Measurements from ENCODE around the gene ACOD1.

The ACOD1 gene

GRCh38 chr13:76976929-76977328 lies 28.6 kb downstream of the ACOD1 start:
- Histone ChIP-seq H3K4me1 (ENCODE audit: control insufficient read depth, insufficient read depth, low read length, poor library complexity, severe bottlenecking) (peaks cover 12% of the 10 kb centered on the region), H3K4me3 (ENCODE audit: insufficient read depth, low read depth, low read length, poor library complexity, severe bottlenecking) (no peak overlapping the region)

GRCh38 chr13:76980075-76980718 lies 31.9 kb downstream of the ACOD1 start:
- H3K4me1 ChIP-seq (ENCODE audit: control insufficient read depth, insufficient read depth, low read length, poor library complexity, severe bottlenecking), result peaks cover 12% of the 10 kb centered on the region
- H3K27me3 ChIP-seq (replicated peaks; ENCODE audit: control insufficient read depth, insufficient read depth, low read length, poor library complexity, severe bottlenecking), result no peaks in the 10 kb centered on the region
- H3K9me3 ChIP-seq (ENCODE audit: control insufficient read depth, low read length), result no peaks in the 10 kb centered on the region
- H3K36me3 ChIP-seq (ENCODE audit: control insufficient read depth, insufficient read depth, low read length), result no peaks in the 10 kb centered on the region
- H3K27ac ChIP-seq (ENCODE audit: insufficient read depth, low read length, poor library complexity, severe bottlenecking), result no peak overlapping the region
- DNase-seq, result peak; percentile 65 to 71 (median 68)
- H3K4me3 ChIP-seq (ENCODE audit: insufficient read depth, low read depth, low read length, poor library complexity, severe bottlenecking), result peak overlapping the region; percentile 25

More at GRCh38 chr13:76976929-76977328, 28.6 kb downstream of the ACOD1 start:
- H3K36me3 ChIP-seq (ENCODE audit: control insufficient read depth, insufficient read depth, low read length), result no peaks in the 10 kb centered on the region
- no peak overlapping the region for H3K27ac ChIP-seq (ENCODE audit: insufficient read depth, low read length, poor library complexity, severe bottlenecking)
- H3K9me3 ChIP-seq (ENCODE audit: control insufficient read depth, low read length), result no peaks in the 10 kb centered on the region
- H3K27me3 ChIP-seq (replicated peaks; ENCODE audit: control insufficient read depth, insufficient read depth, low read length, poor library complexity, severe bottlenecking), result no peaks in the 10 kb centered on the region
- DNase-seq, result no peak

GRCh38 chr13:76982061-76982460 lies 33.8 kb downstream of the ACOD1 start:
- H3K27ac ChIP-seq (ENCODE audit: insufficient read depth, low read length, poor library complexity, severe bottlenecking), result no peak overlapping the region
- no peak for DNase-seq
- H3K9me3 ChIP-seq (ENCODE audit: control insufficient read depth, low read length), result no peaks in the 10 kb centered on the region
- H3K4me1 ChIP-seq (ENCODE audit: control insufficient read depth, insufficient read depth, low read length, poor library complexity, severe bottlenecking), result peaks cover 10% of the 10 kb centered on the region
- H3K4me3 ChIP-seq (ENCODE audit: insufficient read depth, low read depth, low read length, poor library complexity, severe bottlenecking), result no peak overlapping the region
- H3K36me3 ChIP-seq (ENCODE audit: control insufficient read depth, insufficient read depth, low read length), result no peaks in the 10 kb centered on the region
- H3K27me3 ChIP-seq (replicated peaks; ENCODE audit: control insufficient read depth, insufficient read depth, low read length, poor library complexity, severe bottlenecking), result no peaks in the 10 kb centered on the region

GRCh38 chr13:76983676-76984075 lies 35.4 kb downstream of the ACOD1 start:
- H3K9me3 ChIP-seq (ENCODE audit: control insufficient read depth, low read length), result no peaks in the 10 kb centered on the region
- peaks cover 6% of the 10 kb centered on the region for H3K4me1 ChIP-seq (ENCODE audit: control insufficient read depth, insufficient read depth, low read length, poor library complexity, severe bottlenecking)
- no peaks in the 10 kb centered on the region for H3K27me3 ChIP-seq (replicated peaks; ENCODE audit: control insufficient read depth, insufficient read depth, low read length, poor library complexity, severe bottlenecking)
- no peak for DNase-seq
- no peaks in the 10 kb centered on the region for H3K36me3 ChIP-seq (ENCODE audit: control insufficient read depth, insufficient read depth, low read length)
- H3K27ac ChIP-seq (ENCODE audit: insufficient read depth, low read length, poor library complexity, severe bottlenecking), result no peak overlapping the region
- no peak overlapping the region for H3K4me3 ChIP-seq (ENCODE audit: insufficient read depth, low read depth, low read length, poor library complexity, severe bottlenecking)

GRCh38 chr13:76991432-76991795 lies 43.1 kb downstream of the ACOD1 start:
- Histone ChIP-seq H3K36me3 (ENCODE audit: control insufficient read depth, insufficient read depth, low read length) (no peaks in the 10 kb centered on the region), H3K9me3 (ENCODE audit: control insufficient read depth, low read length) (no peaks in the 10 kb centered on the region), H3K4me1 (ENCODE audit: control insufficient read depth, insufficient read depth, low read length, poor library complexity, severe bottlenecking) (peaks cover 29% of the 10 kb centered on the region), H3K4me3 (ENCODE audit: insufficient read depth, low read depth, low read length, poor library complexity, severe bottlenecking) (peak overlapping the region; percentile 86), H3K27me3 (replicated peaks; ENCODE audit: control insufficient read depth, insufficient read depth, low read length, poor library complexity, severe bottlenecking) (no peaks in the 10 kb centered on the region), H3K27ac (ENCODE audit: insufficient read depth, low read length, poor library complexity, severe bottlenecking) (peak overlapping the region; percentile 96)
- peak; percentile 79 to 84 (median 81) for DNase-seq

GRCh38 chr13:76991796-76992547 lies 43.7 kb downstream of the ACOD1 start, which contains the start of gene CLN5:
Gene CLN5, plus strand, starts transcription at chr13:76992081. Its CDS starts 18 bp downstream, at chr13:76992099.
- peak within 1 kb of the TSS; percentile 86 for H3K4me3 ChIP-seq (ENCODE audit: insufficient read depth, low read depth, low read length, poor library complexity, severe bottlenecking)

GRCh38 chr13:76992548-76993001 lies 44.3 kb downstream of the ACOD1 start:
- Histone ChIP-seq H3K4me1 (ENCODE audit: control insufficient read depth, insufficient read depth, low read length, poor library complexity, severe bottlenecking) (peaks cover 29% of the 10 kb centered on the region), H3K36me3 (ENCODE audit: control insufficient read depth, insufficient read depth, low read length) (no peaks in the 10 kb centered on the region), H3K27ac (ENCODE audit: insufficient read depth, low read length, poor library complexity, severe bottlenecking) (peak overlapping the region; percentile 96), H3K27me3 (replicated peaks; ENCODE audit: control insufficient read depth, insufficient read depth, low read length, poor library complexity, severe bottlenecking) (no peaks in the 10 kb centered on the region), H3K4me3 (ENCODE audit: insufficient read depth, low read depth, low read length, poor library complexity, severe bottlenecking) (peak overlapping the region; percentile 86), H3K9me3 (ENCODE audit: control insufficient read depth, low read length) (no peaks in the 10 kb centered on the region)
- DNase-seq, result peak in 1 of 3 donors; percentile 15

More at GRCh38 chr13:76991796-76992547, 43.7 kb downstream of the ACOD1 start, which contains the start of gene CLN5:
- Histone ChIP-seq H3K27ac (ENCODE audit: insufficient read depth, low read length, poor library complexity, severe bottlenecking) (peak within 1 kb of the TSS; percentile 96), H3K27me3 (replicated peaks; ENCODE audit: control insufficient read depth, insufficient read depth, low read length, poor library complexity, severe bottlenecking) (no peaks in the 10 kb centered on the region), H3K36me3 (ENCODE audit: control insufficient read depth, insufficient read depth, low read length) (no peaks in the 10 kb centered on the region), H3K9me3 (ENCODE audit: control insufficient read depth, low read length) (no peaks in the 10 kb centered on the region), H3K4me1 (ENCODE audit: control insufficient read depth, insufficient read depth, low read length, poor library complexity, severe bottlenecking) (peaks cover 29% of the 10 kb centered on the region)
- peak; percentile 92 to 94 (median 93) for DNase-seq

GRCh38 chr13:76993021-76993420 lies 44.7 kb downstream of the ACOD1 start:
- peak overlapping the region; percentile 96 for H3K27ac ChIP-seq (ENCODE audit: insufficient read depth, low read length, poor library complexity, severe bottlenecking)
- no peaks in the 10 kb centered on the region for H3K36me3 ChIP-seq (ENCODE audit: control insufficient read depth, insufficient read depth, low read length)
- DNase-seq, result no peak
- no peaks in the 10 kb centered on the region for H3K9me3 ChIP-seq (ENCODE audit: control insufficient read depth, low read length)
- no peaks in the 10 kb centered on the region for H3K27me3 ChIP-seq (replicated peaks; ENCODE audit: control insufficient read depth, insufficient read depth, low read length, poor library complexity, severe bottlenecking)
- peaks cover 29% of the 10 kb centered on the region for H3K4me1 ChIP-seq (ENCODE audit: control insufficient read depth, insufficient read depth, low read length, poor library complexity, severe bottlenecking)
- H3K4me3 ChIP-seq (ENCODE audit: insufficient read depth, low read depth, low read length, poor library complexity, severe bottlenecking), result peak overlapping the region; percentile 86

- Histone ChIP-seq H3K4me1 (ENCODE audit: control insufficient read depth, insufficient read depth, low read length, poor library complexity, severe bottlenecking) (peaks cover 29% of the 10 kb centered on the region), H3K27ac (ENCODE audit: insufficient read depth, low read length, poor library complexity, severe bottlenecking) (peak overlapping the region; percentile 96), H3K4me3 (ENCODE audit: insufficient read depth, low read depth, low read length, poor library complexity, severe bottlenecking) (no peak overlapping the region)
These were observed 45.2 kb downstream of the ACOD1 start for GRCh38 chr13:76993473-76993872.

GRCh38 chr13:76994281-76994680 lies 46.0 kb downstream of the ACOD1 start:
- no peak overlapping the region for H3K27ac ChIP-seq (ENCODE audit: insufficient read depth, low read length, poor library complexity, severe bottlenecking)
- H3K27me3 ChIP-seq (replicated peaks; ENCODE audit: control insufficient read depth, insufficient read depth, low read length, poor library complexity, severe bottlenecking), result no peaks in the 10 kb centered on the region
- H3K9me3 ChIP-seq (ENCODE audit: control insufficient read depth, low read length), result no peaks in the 10 kb centered on the region
- H3K36me3 ChIP-seq (ENCODE audit: control insufficient read depth, insufficient read depth, low read length), result peaks cover 3% of the 10 kb centered on the region
- no peak overlapping the region for H3K4me3 ChIP-seq (ENCODE audit: insufficient read depth, low read depth, low read length, poor library complexity, severe bottlenecking)
- DNase-seq, result no peak
- H3K4me1 ChIP-seq (ENCODE audit: control insufficient read depth, insufficient read depth, low read length, poor library complexity, severe bottlenecking), result peaks cover 29% of the 10 kb centered on the region

More at GRCh38 chr13:76993473-76993872, 45.2 kb downstream of the ACOD1 start:
- H3K9me3 ChIP-seq (ENCODE audit: control insufficient read depth, low read length), result no peaks in the 10 kb centered on the region
- H3K36me3 ChIP-seq (ENCODE audit: control insufficient read depth, insufficient read depth, low read length), result no peaks in the 10 kb centered on the region
- no peaks in the 10 kb centered on the region for H3K27me3 ChIP-seq (replicated peaks; ENCODE audit: control insufficient read depth, insufficient read depth, low read length, poor library complexity, severe bottlenecking)
- DNase-seq, result no peak

All from effector memory CD4-positive, alpha-beta T cell (primary cell).